Measurements from ENCODE around the gene EZH2.

Gene EZH2

GRCh38 chr7:148830897-148831692 is 53.0 kb downstream of the EZH2 start:
- Histone ChIP-seq H3K4me3 (ENCODE audit: low read depth in 1 of 2, low read length in 2 of 2) (no peak overlapping the region), H3K9me3 (ENCODE audit: insufficient read depth, low read length, severe bottlenecking) (no peaks in the 10 kb centered on the region), H4K20me1 (ENCODE audit: insufficient read depth, low read length) (peaks cover 43% of the 10 kb centered on the region), H3K27ac (ENCODE audit: low read length) (no peak overlapping the region), H3K9ac (ENCODE audit: low read depth, low read length) (no peak overlapping the region), H3K79me2 (ENCODE audit: insufficient read depth, low read length) (peaks cover 83% of the 10 kb centered on the region), H3K4me1 (ENCODE audit: insufficient read depth, low read length) (no peaks in the 10 kb centered on the region), H3K36me3 (ENCODE audit: insufficient read depth, low read length) (peaks cover 87% of the 10 kb centered on the region), H3K4me2 (ENCODE audit: insufficient read depth, low read length) (no peak overlapping the region), H2AFZ (ENCODE audit: low read depth, low read length) (no peak overlapping the region), H3K27me3 (ENCODE audit: insufficient read depth, low read length, poor library complexity) (no peaks in the 10 kb centered on the region)
- TF ChIP-seq CTCF (IDR thresholded peaks at IDR 0.05; ENCODE audit: borderline replicate concordance, extremely low read depth, low read length, poor library complexity, severe bottlenecking) (no peak), EZH2 (IDR thresholded peaks at IDR 0.05; ENCODE audit: borderline replicate concordance, low read depth, low read length, severe bottlenecking) (no peak)
- DNase-seq (no peak), ATAC-seq (ENCODE audit: insufficient read depth, low read depth) (no peak)

- no peaks in the 10 kb centered on the region for H3K4me1 ChIP-seq (ENCODE audit: insufficient read depth, low read length)
- H3K27ac ChIP-seq (ENCODE audit: low read length) = no peak overlapping the region
- peaks cover 28% of the 10 kb centered on the region; the same call in 1 of the 2 replicates for H4K20me1 ChIP-seq (ENCODE audit: insufficient read depth, low read length)
- no peak overlapping the region for H3K4me3 ChIP-seq (ENCODE audit: low read depth in 1 of 2, low read length in 2 of 2)
- H3K79me2 ChIP-seq (ENCODE audit: insufficient read depth, low read length) = peaks cover 80% of the 10 kb centered on the region
- ATAC-seq (ENCODE audit: insufficient read depth, low read depth) = no peak
- H2AFZ ChIP-seq (ENCODE audit: low read depth, low read length) = no peak overlapping the region
- TF ChIP-seq CTCF (IDR thresholded peaks at IDR 0.05; ENCODE audit: borderline replicate concordance, extremely low read depth, low read length, poor library complexity, severe bottlenecking) = no peak
- no peak for TF ChIP-seq EZH2 (IDR thresholded peaks at IDR 0.05; ENCODE audit: borderline replicate concordance, low read depth, low read length, severe bottlenecking)
- no peaks in the 10 kb centered on the region for H3K27me3 ChIP-seq (ENCODE audit: insufficient read depth, low read length, poor library complexity)
- no peak overlapping the region for H3K4me2 ChIP-seq (ENCODE audit: insufficient read depth, low read length)
- H3K36me3 ChIP-seq (ENCODE audit: insufficient read depth, low read length) = peaks cover 93% of the 10 kb centered on the region
- no peaks in the 10 kb centered on the region for H3K9me3 ChIP-seq (ENCODE audit: insufficient read depth, low read length, severe bottlenecking)
- DNase-seq = no peak
- no peak overlapping the region for H3K9ac ChIP-seq (ENCODE audit: low read depth, low read length)
These were observed 55.1 kb downstream of the EZH2 start for GRCh38 chr7:148828965-148829364.

GRCh38 chr7:148825338-148825737 is 58.8 kb downstream of the EZH2 start:
- no peak overlapping the region for H2AFZ ChIP-seq (ENCODE audit: low read depth, low read length)
- no peak overlapping the region for H3K27ac ChIP-seq (ENCODE audit: low read length)
- H3K4me3 ChIP-seq (ENCODE audit: low read depth in 1 of 2, low read length in 2 of 2) = no peak overlapping the region
- TF ChIP-seq CTCF (IDR thresholded peaks at IDR 0.05; ENCODE audit: borderline replicate concordance, extremely low read depth, low read length, poor library complexity, severe bottlenecking) (no peak), EZH2 (IDR thresholded peaks at IDR 0.05; ENCODE audit: borderline replicate concordance, low read depth, low read length, severe bottlenecking) (no peak)
- DNase-seq = no peak
- H3K4me2 ChIP-seq (ENCODE audit: insufficient read depth, low read length) = no peak overlapping the region
- peaks cover 64% of the 10 kb centered on the region for H3K79me2 ChIP-seq (ENCODE audit: insufficient read depth, low read length)
- peaks cover 16% of the 10 kb centered on the region; the same call in 1 of the 2 replicates for H4K20me1 ChIP-seq (ENCODE audit: insufficient read depth, low read length)
- peaks cover 84% of the 10 kb centered on the region for H3K36me3 ChIP-seq (ENCODE audit: insufficient read depth, low read length)
- no peak for ATAC-seq (ENCODE audit: insufficient read depth, low read depth)
- H3K9ac ChIP-seq (ENCODE audit: low read depth, low read length) = no peak overlapping the region
- H3K4me1 ChIP-seq (ENCODE audit: insufficient read depth, low read length) = no peaks in the 10 kb centered on the region
- no peaks in the 10 kb centered on the region for H3K27me3 ChIP-seq (ENCODE audit: insufficient read depth, low read length, poor library complexity)
- no peaks in the 10 kb centered on the region for H3K9me3 ChIP-seq (ENCODE audit: insufficient read depth, low read length, severe bottlenecking)

All from DND-41 (cell line).